H1 (cell line): ENCODE results near the gene MEF2B. TPM values are rescaled to one million over a fixed set of nuclear protein-coding genes. Genes with fewer than 3 reads are reported as not detected.

ENCODE experiments used
- CTCF ChIA-PET: fragments of 300-600 bp; sonication (Branson Sonifier 250); formaldehyde crosslinking; loops from one replicate; lab custom pipeline; 2021; ENCODE audit not compliant: partially characterized antibody; lab: Charles Lee
- POLR2A ChIA-PET: fragments of 300-600 bp; sonication (Branson Sonifier 250); formaldehyde crosslinking; loops from one replicate; lab custom pipeline; 2021; ENCODE audit warnings: inconsistent platforms; ENCODE audit not compliant: partially characterized antibody; lab: Charles Lee
- DNase-seq, 2 experiments: peaks; one replicate each; pipeline versions ENCODE4 v3.0.0 to v3.0.0-alpha.2; 2010 to 2022; ENCODE audit warnings: low spot score in 2 of 2, low read depth in 1 of 2, mixed read lengths in 1 of 2
- FAIRE-seq: peaks from 2 replicates; lab custom pipeline; 2011; peaks lifted over from hg19 to GRCh38; lab: Jason Lieb, UNC
- H2AFZ ChIP-seq: 2 replicates; pipeline ENCODE4 v1.8.1; 2012; ENCODE audit warnings: low read length, inconsistent platforms
- H2AK5ac ChIP-seq: 2 replicates; pipeline ENCODE4 v1.6.1; 2013; ENCODE audit warnings: low read depth, low read length
- H2BK120ac ChIP-seq: replicated peaks from 2 replicates; pipeline ENCODE3; 2013; ENCODE audit warnings: low read depth, low read length, inconsistent platforms
- H2BK12ac ChIP-seq: 2 replicates; pipeline ENCODE4 v1.6.1; 2013; ENCODE audit warnings: low read depth, low read length
- H2BK15ac ChIP-seq: 2 replicates; pipeline ENCODE4 v1.6.1; 2013; ENCODE audit warnings: low read length
- H2BK20ac ChIP-seq: 2 replicates; pipeline ENCODE4 v1.6.1; 2013; ENCODE audit warnings: low read length
- H2BK5ac ChIP-seq: 2 replicates; pipeline ENCODE4 v1.6.1; 2013; ENCODE audit warnings: low read depth, low read length
- H3K14ac ChIP-seq: 2 replicates; pipeline ENCODE4 v1.6.1; 2013; ENCODE audit warnings: inconsistent platforms; ENCODE audit not compliant: insufficient read length
- H3K18ac ChIP-seq: 2 replicates; pipeline ENCODE4 v1.6.1; 2013; ENCODE audit warnings: low read length; ENCODE audit errors: extremely low read depth
- H3K23ac ChIP-seq: 2 replicates; pipeline ENCODE4 v1.6.1; 2013; ENCODE audit warnings: inconsistent platforms; ENCODE audit not compliant: insufficient read length
- H3K23me2 ChIP-seq: 2 replicates; pipeline ENCODE4 v1.6.1; 2013; ENCODE audit warnings: low read depth, low read length
- H3K27ac ChIP-seq: 2 replicates; pipeline ENCODE4 v1.6.1; 2011; ENCODE audit warnings: low read depth, low read length, inconsistent platforms
- H3K27me3 ChIP-seq, 4 experiments: replicated peaks in 1 of 4; 1 replicate in 1 of 4; 2 replicates in 3 of 4; pipeline versions ENCODE4 v1.6.1 to v1.8.1; 2011 to 2013; ENCODE audit warnings: low read length in 3 of 4, mild to moderate bottlenecking in 3 of 4, inconsistent platforms in 2 of 4, mixed read lengths in 2 of 4, moderate library complexity in 1 of 4; ENCODE audit not compliant: control insufficient read depth in 3 of 4, insufficient read depth in 3 of 4; ENCODE audit errors: extremely low read depth in 1 of 4
- H3K36me3 ChIP-seq, 4 experiments: 2 replicates each; pipeline versions ENCODE4 v1.6.1 to v1.8.1; 2011 to 2013; ENCODE audit warnings: mild to moderate bottlenecking in 4 of 4, low read length in 3 of 4, moderate library complexity in 2 of 4, control low read depth in 1 of 4, inconsistent platforms in 1 of 4; ENCODE audit not compliant: insufficient read depth in 4 of 4, control insufficient read depth in 2 of 4
- H3K4ac ChIP-seq: replicated peaks from 2 replicates; pipeline ENCODE3; 2013; ENCODE audit warnings: low read length, low read depth, mixed read lengths, inconsistent platforms; ENCODE audit not compliant: insufficient read length
- H3K4me1 ChIP-seq, 4 experiments: replicated peaks in 1 of 4; 1 replicate in 1 of 4; 2 replicates in 3 of 4; pipeline versions ENCODE4 v1.6.1 to v1.8.1; 2011 to 2013; ENCODE audit warnings: low read length in 3 of 4, inconsistent platforms in 2 of 4, mixed read lengths in 1 of 4; ENCODE audit not compliant: insufficient read depth in 4 of 4, control insufficient read depth in 3 of 4
- H3K4me2 ChIP-seq, 2 experiments: 2 replicates each; pipeline versions ENCODE4 v1.6.1 to v1.8.1; 2011 to 2013; ENCODE audit warnings: low read depth in 2 of 2, low read length in 2 of 2, control low read depth in 1 of 2, inconsistent platforms in 1 of 2, mild to moderate bottlenecking in 1 of 2; ENCODE audit not compliant: insufficient read depth in 1 of 2
- H3K4me3 ChIP-seq, 4 experiments: fragments of 200-600, 300-600 bp in 1 of 4; sonication (generic), shearing (Covaris generic), sonication (Bioruptor Twin) in 1 of 4; 2 replicates each; pipeline versions ENCODE4 v1.5.1 to v1.8.1; 2011 to 2016; ENCODE audit warnings: low read length in 4 of 4, low read depth in 3 of 4, control low read depth in 2 of 4, inconsistent platforms in 2 of 4, mild to moderate bottlenecking in 2 of 4, mixed read lengths in 1 of 4, moderate library complexity in 1 of 4; ENCODE audit not compliant: insufficient read depth in 2 of 4; ENCODE audit errors: extremely low read depth in 1 of 4
- H3K56ac ChIP-seq: replicated peaks from 2 replicates; pipeline ENCODE3; 2013; ENCODE audit warnings: low read depth, mild to moderate bottlenecking, mixed read lengths, low read length, inconsistent platforms; ENCODE audit not compliant: insufficient read length
- H3K79me1 ChIP-seq: 2 replicates; pipeline ENCODE4 v1.6.1; 2013; ENCODE audit warnings: low read depth, low read length, control low read depth
- H3K79me2 ChIP-seq, 2 experiments: 2 replicates each; pipeline versions ENCODE4 v1.6.1 to v1.8.1; 2012 to 2013; ENCODE audit warnings: low read length in 2 of 2, mild to moderate bottlenecking in 2 of 2, inconsistent platforms in 1 of 2; ENCODE audit not compliant: insufficient read depth in 2 of 2, control insufficient read depth in 1 of 2
- H3K9ac ChIP-seq, 4 experiments: replicated peaks in 1 of 4; 1 replicate in 1 of 4; 2 replicates in 3 of 4; pipeline versions ENCODE4 v1.6.1 to v1.8.1; 2011 to 2013; ENCODE audit warnings: low read depth in 3 of 4, low read length in 3 of 4, control low read depth in 2 of 4, mild to moderate bottlenecking in 2 of 4, moderate library complexity in 2 of 4, inconsistent platforms in 1 of 4; ENCODE audit errors: extremely low read depth in 1 of 4
- H3K9me3 ChIP-seq, 2 experiments: 2 replicates each; pipeline versions ENCODE4 v1.6.1 to v1.8.1; 2012 to 2013; ENCODE audit warnings: mild to moderate bottlenecking in 2 of 2, moderate library complexity in 2 of 2, control low read depth in 1 of 2, inconsistent platforms in 1 of 2, low read depth in 1 of 2, low read length in 1 of 2, mixed read lengths in 1 of 2; ENCODE audit not compliant: insufficient read depth in 2 of 2
- H4K20me1 ChIP-seq, 2 experiments: replicated peaks in 1 of 2; 2 replicates each; pipeline versions ENCODE3 to v1.8.1; 2011 to 2013; ENCODE audit warnings: inconsistent platforms in 2 of 2, low read length in 2 of 2, mild to moderate bottlenecking in 1 of 2; ENCODE audit not compliant: insufficient read depth in 2 of 2, control insufficient read depth in 1 of 2
- H4K5ac ChIP-seq: 2 replicates; pipeline ENCODE4 v1.6.1; 2013; ENCODE audit warnings: low read length, low read depth, mixed read lengths, inconsistent platforms; ENCODE audit not compliant: insufficient read length
- H4K8ac ChIP-seq: 2 replicates; pipeline ENCODE4 v1.8.0; 2013; ENCODE audit warnings: mild to moderate bottlenecking, moderate library complexity, low read length, inconsistent platforms; ENCODE audit not compliant: insufficient read depth; ENCODE audit errors: extremely low read depth
- H4K91ac ChIP-seq: replicated peaks from 2 replicates; pipeline ENCODE3; 2013; ENCODE audit warnings: low read length, mixed read lengths, inconsistent platforms; ENCODE audit not compliant: insufficient read length
- CEBPB ChIP-seq: IDR thresholded peaks from 2 replicates; pipeline ENCODE4 v1.6.1; 2012; ENCODE audit warnings: low read depth, low read length
- EZH2 ChIP-seq: fragments of 200-600 bp; sonication (generic); IDR thresholded peaks from 2 replicates; pipeline ENCODE4 v1.7.1; 2012; ENCODE audit warnings: low read depth, mild to moderate bottlenecking, moderate library complexity, low read length, inconsistent platforms; ENCODE audit not compliant: severe bottlenecking
- KDM1A ChIP-seq: fragments of 200-600, 300-600 bp; sonication (generic); IDR thresholded peaks from 2 replicates; pipeline ENCODE4 v1.7.1; 2016; ENCODE audit warnings: mild to moderate bottlenecking, low read length, borderline replicate concordance
- WGBS, 2 experiments: shearing (Covaris generic) in 1 of 2; methylation state at CpG; one replicate each; pipeline versions ENCODE4 v1.1.6 to v1.1.7; 2013 to 2015; ENCODE audit warnings: low lambda C conversion rate in 2 of 2, mixed read lengths in 2 of 2, inconsistent platforms in 1 of 2, low coverage in 1 of 2, missing lambda C conversion rate in 1 of 2; ENCODE audit not compliant: insufficient replicate concordance in 2 of 2, insufficient coverage in 1 of 2, insufficient read length in 1 of 2; ENCODE audit errors: extremely low coverage in 1 of 2, missing lambda C conversion rate in 1 of 2; 5-methylcytosine and 5-hydroxymethylcytosine counted together
- polyA plus RNA-seq, 7 experiments: library from polyadenylated mRNA; depleted of rRNA in 3 of 7; stranded (reverse) in 5 of 7; unstranded in 2 of 7; fragments of >200 nt in 5 of 7; fragments of 200-250 nt in 2 of 7; gene quantifications; 1 replicate in 5 of 7; 2 replicates in 1 of 7; 4 replicates in 1 of 7; pipeline versions ENCODE4 v1.2.1 to v1.2.3, GENCODE V29; 2011 to 2013; ENCODE audit warnings: missing spikeins in 2 of 7, mixed read lengths in 2 of 7
- total RNA-seq: library from RNA; stranded (reverse); fragmentation: NEBNext Ultra II Directional; extraction: Animal tissue kit (Norgen Biotek cat#: 25700); gene quantifications from 2 replicates; pipeline ENCODE4 v1.2.1, GENCODE V29; 2021

The MEF2B gene
- total and polyA plus RNA-seq, 2 of the 8 experiments (the other 6 are each of a cell fraction or from before 2014, with no cell fraction given): 2.8 to 3.7 TPM

DNA sequence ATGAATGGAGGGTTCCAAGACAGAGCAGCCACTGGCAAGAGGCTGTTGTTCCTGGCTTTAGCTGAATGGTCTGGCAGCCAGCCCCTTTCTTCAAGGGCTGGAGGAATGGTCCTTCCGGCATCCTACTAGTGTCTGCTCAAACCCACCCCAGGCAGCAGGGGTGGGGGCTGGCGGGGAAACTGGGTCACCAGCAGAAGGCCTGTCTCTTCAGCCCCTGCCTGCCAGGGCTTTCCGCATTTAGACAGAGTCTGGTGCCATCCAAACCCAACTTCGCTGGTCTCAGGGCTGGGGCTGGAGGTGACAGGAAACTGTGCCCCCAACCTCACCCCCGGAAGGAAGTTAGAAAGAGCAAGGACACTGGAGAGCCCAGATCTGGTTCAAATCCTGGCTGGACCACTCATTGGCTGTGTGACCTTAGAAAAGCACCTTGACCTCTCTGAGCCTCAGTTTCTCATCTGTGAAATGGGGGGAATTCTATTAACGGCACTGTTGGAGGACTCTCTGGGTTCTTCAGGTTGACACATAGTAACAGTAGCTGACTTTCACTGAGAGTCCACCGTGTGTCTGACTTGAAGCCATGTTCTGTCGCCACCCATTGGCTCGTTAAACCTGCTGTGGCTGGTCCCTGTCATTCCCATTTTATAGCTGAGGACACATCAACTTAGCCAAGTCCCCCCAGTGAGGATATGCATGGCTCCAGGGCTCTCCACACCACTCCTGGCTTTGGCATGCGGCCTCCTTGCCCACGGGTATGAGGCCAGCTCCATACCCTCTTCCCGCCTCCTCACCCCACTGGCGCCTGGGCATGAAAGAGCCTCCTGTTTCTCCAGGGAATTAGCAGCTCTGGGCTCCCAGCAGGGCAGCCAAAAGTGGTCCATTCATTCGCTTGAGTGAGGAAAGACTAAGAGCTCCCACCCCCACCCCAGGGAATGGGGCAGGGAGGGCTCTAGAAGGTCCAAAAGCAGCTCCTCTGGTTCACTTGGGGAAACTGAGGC lies 35.6 kb upstream of the MEF2B start:
- H3K27ac ChIP-seq: no peak overlapping the region
- peaks cover 0 to 10% (median 0%) of the 10 kb centered on the region in 4 experiments; a peak in 1 of 8 replicates for H3K36me3 ChIP-seq
- no peaks in the 10 kb centered on the region for H3K79me2 ChIP-seq
- H3K4me3 ChIP-seq: no peak overlapping the region
- H3K4me1 ChIP-seq: peaks cover 0 to 6% (median 0%) of the 10 kb centered on the region in 4 experiments; a peak in 2 of 7 replicates
- 0 out of 2 replicates have a peak, but pooled peaks have one; percentile 16 for TF ChIP-seq KDM1A
- TF ChIP-seq EZH2: no peak
- TF ChIP-seq CEBPB: no peak
- peaks cover 0 to 41% (median 39%) of the 10 kb centered on the region in 4 experiments; a peak in 6 of 7 replicates for H3K27me3 ChIP-seq
- H4K20me1 ChIP-seq: peaks cover 2 to 14% of the 10 kb centered on the region in 2 experiments
- H4K8ac ChIP-seq: no peak overlapping the region
- no peak overlapping the region for H4K5ac ChIP-seq
- H3K4me2 ChIP-seq: no peak overlapping the region
- CTCF ChIA-PET: interaction anchor here (0.6 to 1.8 kb wide), 8 partner anchors 9 to 58 kb away, joined by 3 to 6 read pairs (median 3); no protein-coding TSS in a partner anchor
- DNase-seq (no peak), FAIRE-seq (no peak)
- no peak overlapping the region for H2AK5ac ChIP-seq
- H3K9me3 ChIP-seq: no peaks in the 10 kb centered on the region
- no peak overlapping the region for H3K4ac ChIP-seq
- no peak overlapping the region for H3K23ac ChIP-seq
- H3K56ac ChIP-seq: no peak overlapping the region
- H2BK12ac ChIP-seq: no peak overlapping the region
- no peaks in the 10 kb centered on the region; the same call in 1 of the 2 replicates for H3K79me1 ChIP-seq
- H2BK15ac ChIP-seq: no peak overlapping the region
- no peak overlapping the region for H3K14ac ChIP-seq
- peaks cover 11% of the 10 kb centered on the region for H3K23me2 ChIP-seq
- H4K91ac ChIP-seq: no peak overlapping the region
- 84% methylated on average over 14 of the region's 14 CpGs; no CpG with 5 or more reads in 1 of the 2 experiments for WGBS, 2 experiments
- H3K9ac ChIP-seq: no peak overlapping the region
- no peak overlapping the region for H2BK120ac ChIP-seq
- H3K18ac ChIP-seq: no peak overlapping the region
- no peak overlapping the region for H2BK20ac ChIP-seq
- H2BK5ac ChIP-seq: no peak overlapping the region
- POLR2A ChIA-PET: interaction anchor here (0.6 to 5.9 kb wide), 7 partner anchors 8 to 24 kb away, joined by 3 to 45 read pairs (median 4); partner anchors contain the start of genes BORCS8, NCAN and RFXANK
- H2AFZ ChIP-seq: no peak overlapping the region
